MM.1S (cell line): ENCODE measurements around the gene TAB2.

ENCODE experiments used
- CTCF ChIP-seq: fragments of 300-600 bp; sonication (generic); IDR thresholded peaks from 2 replicates; pipeline ENCODE4 v1.5.1; 2016; ENCODE audit warnings: antibody characterized with exemption, low read length, mixed read lengths
- EZH2 ChIP-seq: fragments of 300-600 bp; sonication (generic); optimal IDR thresholded peaks from 2 replicates; pipeline ENCODE3; 2017; ENCODE audit warnings: low read depth, mild to moderate bottlenecking, antibody characterized with exemption, low read length, mixed read lengths
- EZH2phosphoT487 ChIP-seq: fragments of 300-600 bp; sonication (generic); IDR thresholded peaks from 2 replicates; pipeline ENCODE4 v1.6.1; 2018; ENCODE audit warnings: antibody characterized with exemption, low read length

GRCh38 chr6:149389509-149390297 lies 72.2 kb downstream of the TAB2 start:
- no peak for TF ChIP-seq CTCF
- TF ChIP-seq EZH2phosphoT487 = no peak
- no peak for TF ChIP-seq EZH2
